T1000 (cell line): ENCODE results near the gene MTA2.
"Not testable (repeated sequence)": the region's sequence is repeated elsewhere in the genome, so short reads cannot be mapped to it uniquely, and the experiment has no call there.

ENCODE experiments used
- DNase-seq: peaks from one replicate; lab custom pipeline; 2025; ENCODE audit warnings: mixed read lengths; lab: John Stamatoyannopoulos, UW

Gene MTA2

DNA sequence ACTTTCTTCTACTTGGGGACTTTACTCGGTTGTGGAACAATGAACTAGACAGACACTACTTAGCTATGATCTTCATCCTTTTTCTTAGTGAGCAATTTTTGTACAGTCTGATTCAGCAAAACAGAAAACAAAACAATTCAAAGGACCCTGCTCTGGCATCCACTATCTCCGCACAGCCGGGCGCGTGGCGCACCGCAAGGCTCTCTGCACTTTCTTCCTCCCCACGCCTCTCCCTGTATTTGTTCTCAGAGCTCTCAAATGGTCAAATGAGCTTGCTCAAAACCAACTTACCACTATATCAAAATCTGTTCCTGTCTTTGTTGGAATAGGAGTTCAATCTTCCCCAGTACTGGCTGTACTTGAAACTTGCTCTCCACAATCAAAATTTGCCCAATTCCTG is 35.4 kb downstream of the MTA2 start:
- no peak for DNase-seq

DNA sequence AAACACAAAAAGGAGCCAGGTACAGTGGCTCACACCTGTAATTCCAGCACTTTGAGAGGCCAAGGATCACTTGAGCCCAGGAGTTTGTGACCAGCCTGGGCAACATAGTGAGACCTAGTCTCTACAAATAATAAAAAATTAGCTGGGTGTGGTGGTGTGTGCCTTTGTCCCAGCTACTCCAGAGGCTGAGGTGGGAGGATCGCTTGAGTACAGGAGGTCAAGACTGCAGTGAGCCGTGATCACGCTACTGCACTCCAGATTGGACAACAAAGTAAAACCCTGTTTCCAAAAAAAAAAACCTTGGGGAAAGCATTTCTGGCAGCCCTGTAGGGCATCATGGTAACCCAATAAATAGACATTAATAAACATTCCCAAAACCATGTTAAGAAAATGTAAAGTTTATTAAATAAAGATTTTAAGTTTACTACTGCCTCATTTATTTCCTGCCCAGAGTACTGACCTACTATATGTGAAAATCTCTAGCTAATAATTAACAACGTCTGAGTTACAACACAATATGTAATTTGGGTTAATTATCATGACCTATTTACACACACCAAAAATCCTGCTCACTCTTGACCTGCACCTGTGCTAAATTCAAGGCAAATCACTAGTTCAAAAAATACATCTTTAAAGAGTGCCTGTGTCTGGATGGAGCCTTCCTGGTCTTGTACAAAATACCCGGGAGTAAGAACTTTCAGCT is 36.4 kb downstream of the MTA2 start:
- no peak for DNase-seq

DNA sequence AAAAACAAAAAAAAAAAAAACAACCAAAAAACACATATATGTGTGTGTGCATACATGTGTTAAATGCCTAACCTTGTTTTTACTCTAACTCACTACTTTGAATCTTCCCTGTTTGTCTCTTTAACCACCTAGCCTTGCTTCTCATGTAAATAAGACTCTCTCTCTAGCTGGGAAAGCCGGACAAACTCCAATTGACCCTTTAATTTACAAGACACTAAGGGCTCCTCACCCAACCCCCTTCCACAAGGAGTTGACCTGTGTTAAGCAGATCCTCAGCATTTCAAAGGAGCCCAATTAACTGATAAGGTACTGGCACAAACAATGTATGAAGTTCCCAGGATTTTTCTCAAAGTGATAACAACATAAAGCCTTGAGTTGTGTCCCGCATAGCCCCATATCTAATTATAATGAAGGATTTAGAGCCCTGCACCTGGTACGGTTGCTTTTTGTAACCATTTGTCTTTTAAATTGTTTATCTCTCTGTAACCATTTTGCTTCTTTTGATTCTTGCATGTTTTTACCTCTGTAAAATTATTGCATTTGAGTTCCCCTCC is 39.9 kb downstream of the MTA2 start:
- not testable (repeated sequence) for DNase-seq

DNA sequence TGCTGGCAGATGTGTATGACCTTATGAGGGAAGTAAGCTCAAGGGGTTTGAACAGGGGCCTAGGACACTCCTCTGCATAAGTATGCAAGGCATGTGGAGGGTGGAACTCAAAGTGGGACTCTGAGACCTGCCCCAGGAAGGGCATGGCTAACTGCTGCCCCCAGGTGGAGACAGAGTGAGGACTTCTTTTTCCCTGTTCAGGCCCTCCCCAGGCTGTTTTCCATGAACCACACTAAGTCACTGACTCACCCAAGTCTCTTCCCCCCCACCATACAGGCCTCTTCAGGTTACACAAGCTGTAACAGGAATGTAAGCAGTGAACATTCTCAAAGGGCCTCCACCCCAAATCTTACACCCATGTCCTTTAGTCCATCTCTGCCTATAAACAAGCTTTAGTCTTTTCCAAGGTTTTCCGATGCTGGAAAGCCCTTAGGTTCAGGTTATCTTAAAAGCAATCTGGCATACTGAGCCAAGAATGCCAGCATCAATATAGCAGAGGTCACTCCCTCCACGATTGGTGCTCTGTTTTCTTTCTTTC is 41.0 kb downstream of the MTA2 start:
- peak; percentile 89 for DNase-seq

DNA sequence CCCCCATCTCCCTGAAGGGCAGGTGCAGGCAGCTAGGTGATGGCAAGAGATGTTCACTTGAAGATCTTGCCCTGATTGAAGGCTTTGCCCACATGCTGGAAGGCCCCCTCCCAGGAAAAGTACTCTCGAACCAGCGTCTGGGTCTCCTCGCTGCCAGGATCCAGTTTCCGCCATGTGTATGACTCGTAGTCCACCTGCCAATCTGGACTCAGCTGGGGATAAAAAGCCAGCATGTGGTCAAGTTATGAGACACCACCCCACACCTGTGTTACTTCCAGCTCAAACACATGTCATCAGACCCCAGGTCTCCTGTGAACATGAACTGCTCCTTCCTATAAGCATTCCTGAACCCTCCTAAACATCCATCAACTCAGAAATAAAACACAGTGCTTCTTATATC is 42.0 kb downstream of the MTA2 start:
- DNase-seq, result not testable (repeated sequence)

DNA sequence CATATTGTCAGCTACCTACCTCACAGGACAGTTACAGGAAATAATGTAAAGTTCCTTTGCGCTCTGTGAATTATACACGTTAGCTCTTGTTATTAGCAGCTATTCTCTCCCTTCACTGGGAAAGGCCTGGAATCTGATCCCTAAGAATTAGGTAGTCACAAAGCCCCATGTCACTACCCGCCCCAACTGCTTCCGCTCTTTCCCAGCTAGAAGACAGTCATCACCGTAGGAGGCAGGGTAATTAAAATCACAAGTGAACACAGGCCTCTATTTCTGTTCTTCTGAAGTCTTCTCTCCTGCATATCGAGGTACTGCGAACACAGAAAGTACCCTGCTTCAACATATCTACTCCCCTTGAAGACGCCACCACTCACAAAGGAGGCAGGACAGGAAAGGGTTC is 42.5 kb downstream of the MTA2 start:
- DNase-seq, result no peak

DNA sequence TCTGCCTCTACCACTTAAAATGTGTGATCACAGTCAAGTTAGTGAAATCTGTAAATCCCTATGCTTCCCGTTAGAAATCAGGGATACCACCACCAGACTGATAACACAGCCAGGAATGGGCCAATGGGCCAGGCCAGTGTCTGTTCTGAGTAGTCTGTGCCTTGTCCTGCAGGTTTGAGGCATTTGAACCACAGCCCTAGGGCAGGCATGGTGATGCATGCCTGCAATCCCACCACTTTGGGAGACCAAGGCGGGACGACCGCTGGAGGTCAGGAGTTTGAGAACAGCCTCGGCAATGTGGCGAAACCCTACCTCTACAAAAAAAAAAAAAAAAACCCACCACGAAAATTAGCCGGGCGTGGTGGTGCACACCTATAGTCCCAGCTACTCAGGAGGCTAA is 43.0 kb downstream of the MTA2 start:
- no peak for DNase-seq

DNA sequence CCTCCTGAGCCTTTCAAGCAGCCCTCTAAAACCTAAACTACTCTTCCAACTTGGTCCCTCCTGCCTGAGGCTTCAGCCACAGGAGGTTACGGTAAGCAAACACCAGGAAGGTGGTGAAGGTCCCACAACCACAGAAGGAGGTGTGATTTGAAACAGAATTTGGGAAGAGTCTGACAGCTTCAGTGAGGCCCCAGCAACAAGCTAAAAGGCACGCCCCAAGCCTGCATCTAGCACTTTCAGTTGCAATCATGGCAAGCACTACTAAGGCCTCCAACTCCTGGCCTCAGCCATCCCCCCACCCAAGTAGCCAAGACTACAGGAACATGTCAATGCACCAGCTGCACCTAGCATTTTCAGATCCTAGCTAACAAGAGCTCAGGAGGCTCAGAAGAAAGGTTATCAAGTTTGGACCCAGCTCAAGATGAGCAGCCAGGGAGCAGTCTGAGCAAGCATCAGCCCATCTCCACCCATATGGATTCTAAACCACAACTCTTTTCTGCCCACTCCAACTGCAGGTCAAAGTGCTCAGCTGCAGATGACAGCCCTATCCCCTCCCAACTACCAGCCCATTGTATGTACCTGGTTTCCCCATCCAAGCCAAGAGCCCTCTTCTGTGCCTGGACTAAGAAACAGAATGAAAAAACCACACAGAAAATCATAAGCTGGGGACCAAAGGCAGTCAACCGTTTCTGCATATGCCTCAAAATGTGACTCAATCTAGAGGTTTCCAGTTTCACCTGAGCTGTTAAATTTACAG is 44.6 kb downstream of the MTA2 start:
- DNase-seq, result no peak

DNA sequence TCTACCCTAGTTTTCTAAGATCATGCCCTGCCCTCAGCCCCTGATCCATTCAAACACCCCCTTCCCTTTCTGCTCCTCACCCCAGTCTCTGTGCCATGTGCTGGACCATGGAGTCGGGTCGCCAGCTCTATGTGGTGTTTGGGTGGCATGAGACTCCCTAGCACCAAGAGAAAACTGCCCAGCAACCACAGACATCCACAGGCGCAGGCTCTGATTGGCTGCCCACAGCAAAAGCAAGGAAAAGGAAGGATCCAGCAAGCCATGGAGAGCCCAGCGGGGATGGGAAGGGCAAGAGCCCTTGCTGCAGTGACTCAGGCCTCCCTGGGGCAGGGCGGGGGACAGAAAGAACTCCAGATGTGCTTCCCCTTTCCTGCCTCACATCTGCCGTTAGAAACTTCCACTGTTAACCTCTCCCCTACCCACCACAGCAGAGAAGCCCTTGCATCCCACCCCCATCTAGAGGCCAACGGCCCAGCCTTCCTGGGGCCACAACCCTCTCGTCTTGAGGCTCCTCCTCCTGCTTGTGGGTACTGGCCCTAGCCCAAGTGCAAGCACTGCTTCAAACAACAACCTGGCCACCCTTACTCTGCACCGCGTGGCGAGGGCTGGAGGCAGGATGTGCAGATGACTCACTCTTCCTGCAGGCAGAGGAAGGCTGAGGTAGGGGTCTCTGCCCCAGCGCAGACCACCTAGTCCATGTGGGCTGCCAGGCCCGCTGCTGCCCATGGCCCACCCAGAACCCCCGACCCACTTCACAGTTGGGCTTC is 45.4 kb downstream of the MTA2 start:
- peak; percentile 95 for DNase-seq

DNA sequence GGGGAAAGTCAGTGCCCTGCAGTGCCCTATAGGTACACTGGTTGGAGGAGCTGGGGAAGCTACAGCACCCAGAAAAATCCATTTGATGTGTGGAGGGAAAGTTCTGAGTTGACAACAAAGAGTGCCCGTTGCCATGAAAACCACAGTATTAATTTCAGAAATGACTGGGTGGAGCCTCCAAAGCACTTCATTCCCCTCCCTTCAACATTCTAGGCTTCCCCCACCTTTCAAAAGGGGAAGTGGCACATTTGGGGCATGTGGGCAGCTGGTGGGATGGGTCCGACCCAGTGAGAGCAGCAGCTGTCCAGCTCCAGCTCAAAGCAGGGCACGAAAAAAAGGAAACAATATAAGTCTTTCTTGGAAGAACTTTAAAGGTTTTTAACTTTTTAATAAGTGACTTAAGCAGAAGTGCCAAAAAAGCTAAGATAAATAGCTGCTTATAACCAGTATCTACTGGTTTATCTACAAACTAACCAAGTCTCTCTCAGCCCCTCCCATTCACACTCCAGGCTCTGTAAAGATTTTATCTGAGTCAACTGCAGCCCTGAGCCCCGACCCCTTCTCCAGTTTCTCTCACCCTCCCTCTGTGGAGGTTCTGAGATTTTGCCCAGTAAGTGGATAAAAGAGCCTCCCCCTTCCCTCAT is 46.1 kb downstream of the MTA2 start:
- DNase-seq, result no peak

DNA sequence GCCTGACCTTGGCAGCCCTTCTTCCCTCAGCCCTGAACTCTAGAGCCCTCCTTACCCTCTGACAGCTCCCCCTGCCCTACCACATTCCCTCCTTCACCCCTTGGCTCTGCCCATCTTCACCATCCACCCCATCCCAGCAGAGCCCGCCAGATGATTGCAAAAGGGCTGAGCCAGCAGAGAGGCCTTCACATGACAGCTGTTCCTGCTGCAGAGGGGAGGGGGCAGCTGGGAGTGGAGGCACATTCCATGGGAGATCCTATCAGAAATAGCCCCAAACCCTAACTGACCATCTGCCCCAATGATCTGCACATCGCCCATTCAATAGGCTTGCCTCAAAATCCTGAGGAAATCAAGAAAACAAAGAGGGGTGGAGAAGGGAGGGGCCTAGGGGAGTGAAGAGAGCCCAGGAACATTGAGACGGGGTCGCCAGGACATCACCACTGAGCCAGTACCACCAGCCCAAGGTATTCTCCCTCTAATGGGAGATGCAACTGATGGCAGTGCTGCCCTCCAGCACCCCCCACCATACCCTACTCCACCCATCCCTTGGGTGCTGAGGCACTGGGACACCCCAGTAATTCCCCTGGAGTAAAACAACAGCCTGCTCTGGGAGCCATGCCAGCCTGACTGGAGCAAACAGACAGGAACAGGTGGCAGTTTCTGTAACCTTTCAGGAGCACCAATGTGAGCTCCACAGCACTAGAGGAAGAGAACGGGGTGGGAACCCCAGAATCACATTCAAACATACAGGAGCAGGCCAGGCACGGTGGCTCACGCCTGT is 47.1 kb downstream of the MTA2 start:
- no peak for DNase-seq

DNA sequence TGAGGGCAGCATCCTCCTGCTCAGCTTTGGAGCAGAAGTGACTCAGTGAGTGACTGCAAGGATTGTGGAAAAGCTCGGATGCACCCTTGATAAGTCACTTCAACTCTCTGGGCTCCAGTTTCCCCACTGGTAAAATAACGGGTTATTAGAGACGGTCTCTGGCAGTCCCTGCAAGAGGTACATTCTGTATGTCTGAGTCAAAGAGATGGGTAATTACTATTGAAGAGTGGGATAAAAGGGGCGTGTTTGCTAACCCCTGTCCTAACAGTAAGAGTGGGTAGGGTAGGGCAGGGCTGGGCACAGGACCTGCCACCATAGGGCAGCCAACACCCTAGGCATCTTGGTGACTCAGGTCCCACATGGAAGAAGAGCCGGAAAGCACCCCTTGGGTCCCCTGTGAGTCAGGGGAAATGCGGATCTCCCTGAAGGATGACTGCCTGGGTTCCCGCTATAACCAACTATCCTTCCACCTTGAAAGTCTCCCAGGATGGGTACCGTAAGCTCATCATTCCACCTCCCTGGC is 47.8 kb downstream of the MTA2 start:
- peak; percentile 87 for DNase-seq

DNA sequence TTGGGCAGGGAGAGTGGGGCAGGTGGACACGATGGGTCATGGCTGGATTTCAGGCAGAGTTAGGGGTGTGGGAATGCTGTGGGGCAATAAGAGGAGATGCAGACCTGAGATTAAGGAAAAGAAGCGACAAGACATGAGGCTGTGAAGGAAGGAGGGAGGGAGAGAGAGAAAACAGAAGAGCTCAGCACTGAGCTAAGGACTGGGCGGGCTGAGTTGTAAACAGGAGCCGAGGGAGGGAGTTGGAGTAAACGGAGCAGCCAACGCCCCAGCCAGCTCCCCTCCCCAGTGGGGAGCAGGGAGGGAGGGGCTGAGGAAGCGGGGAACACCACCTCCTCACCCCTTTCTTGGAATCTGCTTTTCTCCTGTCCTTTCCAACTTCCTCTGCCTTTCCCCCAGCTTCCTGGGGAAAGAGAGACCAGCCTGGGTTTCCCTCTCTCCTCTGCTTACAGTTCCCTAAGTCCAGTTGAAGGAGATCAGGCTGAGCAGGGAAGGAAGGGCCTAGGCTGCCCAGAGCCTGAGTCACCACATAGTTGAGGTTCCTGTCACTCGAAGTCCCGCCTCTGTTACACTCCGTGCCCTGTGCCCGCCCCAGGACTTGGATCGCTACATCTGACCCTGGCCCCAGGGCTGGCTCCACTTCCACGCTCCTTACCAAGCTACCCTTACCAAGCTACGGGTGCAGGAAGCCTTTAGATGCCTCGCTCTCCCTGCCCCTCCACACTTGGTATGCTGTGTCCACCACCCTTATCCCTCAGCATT is 48.4 kb downstream of the MTA2 start:
- peak; percentile 86 for DNase-seq

DNA sequence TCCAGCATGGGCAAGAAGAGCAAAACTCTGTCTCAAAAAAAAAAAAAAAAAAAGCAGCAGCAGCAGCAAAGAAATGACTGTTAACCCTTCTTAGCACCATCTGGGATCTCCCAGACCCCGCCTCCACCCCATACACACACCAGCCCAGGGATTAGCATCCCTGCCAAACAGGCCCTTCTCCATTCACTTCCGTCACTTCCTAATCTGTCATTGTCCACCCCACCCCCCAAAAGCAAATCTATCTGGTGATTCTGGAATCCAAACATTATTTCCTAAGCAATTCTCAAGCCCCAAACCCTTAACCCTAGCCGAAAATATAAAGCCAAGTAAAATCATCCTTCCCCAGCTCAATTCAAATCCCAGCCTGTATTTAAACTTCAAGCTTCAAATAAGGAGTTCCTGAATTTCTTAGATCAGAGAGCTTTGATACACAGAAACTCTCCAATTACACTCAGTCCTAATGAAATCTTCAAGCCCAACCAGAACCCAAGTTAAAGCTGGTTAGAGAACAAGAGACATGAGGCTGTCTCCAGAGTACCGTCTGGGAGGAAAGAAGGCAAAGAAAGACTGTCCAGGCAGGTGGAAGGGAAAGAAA is 49.1 kb downstream of the MTA2 start:
- no peak for DNase-seq

DNA sequence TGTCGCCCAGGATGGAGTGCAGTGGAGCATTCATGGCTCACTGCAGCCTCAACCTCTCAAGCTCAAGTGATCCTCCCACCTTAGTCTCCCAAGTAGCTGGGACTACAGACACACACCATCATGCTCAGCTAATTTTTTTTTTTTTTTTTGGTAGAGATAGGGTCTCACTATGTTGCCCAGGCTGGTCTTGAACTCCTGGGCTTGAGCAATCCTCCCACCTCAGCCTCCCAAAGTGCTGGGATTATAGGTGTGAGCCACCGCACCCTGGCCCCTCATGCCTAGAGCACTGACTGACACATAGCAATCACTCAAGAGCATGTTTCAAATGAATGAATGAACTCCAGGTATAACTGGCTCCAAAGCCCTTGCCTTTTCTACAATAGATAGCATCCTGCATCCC is 51.2 kb downstream of the MTA2 start:
- DNase-seq, result not testable (repeated sequence)

DNA sequence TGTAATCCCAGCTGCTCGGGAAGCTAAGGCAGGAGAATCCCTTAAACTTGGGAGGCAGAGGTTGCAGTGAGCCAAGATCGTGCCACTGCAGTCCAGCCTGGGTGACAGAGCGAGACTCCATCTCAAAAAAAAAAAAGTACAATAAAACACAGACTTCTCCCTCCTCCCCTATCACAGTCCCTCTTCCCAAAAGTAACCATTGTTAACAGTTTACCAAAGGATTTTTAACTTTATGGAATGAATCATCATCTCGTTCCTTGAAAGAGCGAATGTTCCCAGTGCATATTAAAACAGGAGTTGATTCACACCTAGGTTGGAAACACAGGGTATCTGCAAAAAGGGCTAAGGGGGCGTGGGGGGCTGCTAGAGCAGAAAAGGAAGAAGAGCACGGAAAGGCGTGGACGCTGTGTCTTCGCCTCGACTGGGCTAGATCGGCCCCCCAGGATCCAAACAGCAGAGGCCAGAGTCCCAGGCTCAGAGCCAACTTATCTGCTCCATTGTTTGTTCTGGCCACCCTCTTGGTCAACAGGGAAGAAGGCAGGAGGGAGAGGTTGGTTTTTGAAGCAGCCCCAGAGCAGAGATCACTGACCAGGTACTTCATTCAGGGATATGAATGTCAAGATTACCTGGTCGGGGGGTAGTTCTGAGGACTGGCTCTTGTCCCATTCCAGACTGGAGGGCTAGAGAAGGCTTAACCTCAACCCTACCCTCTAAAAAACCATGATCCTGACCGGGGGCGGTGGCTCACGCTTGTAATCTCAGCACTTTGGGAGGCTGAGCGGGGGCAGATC is 52.9 kb downstream of the MTA2 start:
- no peak for DNase-seq

DNA sequence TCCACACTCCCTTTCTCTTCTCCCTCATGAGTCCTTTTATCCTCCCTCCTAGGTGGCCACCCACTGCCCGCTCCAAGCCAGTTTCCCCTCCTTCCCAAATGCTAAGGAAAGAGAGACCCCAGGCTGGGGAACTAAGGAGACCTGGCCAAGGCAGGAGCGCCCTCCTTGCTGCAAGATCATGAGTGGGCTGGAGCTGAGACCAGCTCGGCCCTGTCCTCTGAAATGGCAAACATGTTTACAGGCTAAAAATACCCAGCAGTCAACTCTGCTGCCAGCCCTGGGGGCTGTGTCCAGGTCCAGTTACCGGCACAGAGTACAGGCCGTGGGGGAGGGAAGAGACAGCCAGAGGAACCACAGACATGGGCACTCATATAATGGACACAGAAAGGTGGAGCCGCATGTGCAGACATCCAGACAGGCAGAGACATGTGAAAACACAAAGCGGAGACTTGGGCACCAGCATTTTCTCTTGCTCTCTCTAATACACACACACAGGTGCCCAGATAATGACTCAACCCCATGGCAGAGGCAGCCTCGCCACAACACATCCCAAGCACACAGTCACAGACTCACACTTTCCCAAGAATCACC is 53.9 kb downstream of the MTA2 start:
- no peak for DNase-seq

DNA sequence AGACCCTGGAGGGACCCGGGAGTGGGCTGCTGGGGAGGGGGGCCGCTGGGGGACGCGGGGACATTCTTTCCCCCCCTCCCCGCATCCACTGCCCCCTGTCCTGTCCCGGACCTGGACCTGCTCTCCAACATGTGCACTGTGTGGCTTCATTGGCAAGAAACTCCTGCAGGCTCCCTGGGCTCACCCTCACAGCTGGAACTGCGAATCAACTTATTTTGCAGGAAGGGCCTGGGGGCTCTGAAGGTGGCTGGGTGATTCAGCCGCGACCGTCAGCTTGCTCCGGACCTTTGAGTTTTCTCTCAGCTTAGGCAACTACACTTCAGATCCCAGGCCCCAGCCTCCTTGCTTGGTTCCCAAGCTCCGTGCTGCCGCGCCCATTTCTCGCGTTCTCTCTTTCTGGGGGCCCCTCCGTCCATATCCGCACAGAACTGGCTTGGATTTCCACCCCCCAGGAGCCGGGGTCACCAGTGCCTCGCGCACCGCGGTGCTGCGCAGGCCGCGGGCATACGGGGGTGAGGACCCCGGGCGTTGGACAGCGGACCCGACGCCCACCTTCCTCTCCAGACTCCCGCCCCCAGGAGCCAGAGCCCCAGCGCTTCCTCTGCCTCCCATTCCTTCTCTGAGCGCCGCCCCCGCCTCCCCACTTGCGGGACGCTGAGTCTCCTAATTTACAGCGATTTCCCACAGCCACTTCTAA is 54.6 kb downstream of the MTA2 start:
- peak; percentile 43 for DNase-seq
